Measurements from ENCODE around the gene RPL23.

The RPL23 gene

GRCh38 chr17:38885044-38885727, 31.7 kb upstream of the RPL23 start:
- H3K4me3 ChIP-seq (ENCODE audit: insufficient read depth, low read depth, low read length), result peak overlapping the region; percentile 20
- 79 to 84% methylated on average over 9 of the region's 9 CpGs for WGBS, 2 experiments
- H3K27ac ChIP-seq (ENCODE audit: insufficient read depth, low read depth, low read length, poor library complexity, severe bottlenecking), result no peak overlapping the region
- H3K4me1 ChIP-seq (ENCODE audit: control insufficient read depth, insufficient read depth, low read length), result peaks cover 66% of the 10 kb centered on the region
- no peaks in the 10 kb centered on the region for H3K36me3 ChIP-seq (ENCODE audit: control insufficient read depth, insufficient read depth, low read length)
- no peaks in the 10 kb centered on the region for H3K27me3 ChIP-seq (ENCODE audit: control insufficient read depth, insufficient read depth, low read length, poor library complexity, severe bottlenecking)
- no peaks in the 10 kb centered on the region for H3K9me3 ChIP-seq (ENCODE audit: control insufficient read depth, low read length)

DNA sequence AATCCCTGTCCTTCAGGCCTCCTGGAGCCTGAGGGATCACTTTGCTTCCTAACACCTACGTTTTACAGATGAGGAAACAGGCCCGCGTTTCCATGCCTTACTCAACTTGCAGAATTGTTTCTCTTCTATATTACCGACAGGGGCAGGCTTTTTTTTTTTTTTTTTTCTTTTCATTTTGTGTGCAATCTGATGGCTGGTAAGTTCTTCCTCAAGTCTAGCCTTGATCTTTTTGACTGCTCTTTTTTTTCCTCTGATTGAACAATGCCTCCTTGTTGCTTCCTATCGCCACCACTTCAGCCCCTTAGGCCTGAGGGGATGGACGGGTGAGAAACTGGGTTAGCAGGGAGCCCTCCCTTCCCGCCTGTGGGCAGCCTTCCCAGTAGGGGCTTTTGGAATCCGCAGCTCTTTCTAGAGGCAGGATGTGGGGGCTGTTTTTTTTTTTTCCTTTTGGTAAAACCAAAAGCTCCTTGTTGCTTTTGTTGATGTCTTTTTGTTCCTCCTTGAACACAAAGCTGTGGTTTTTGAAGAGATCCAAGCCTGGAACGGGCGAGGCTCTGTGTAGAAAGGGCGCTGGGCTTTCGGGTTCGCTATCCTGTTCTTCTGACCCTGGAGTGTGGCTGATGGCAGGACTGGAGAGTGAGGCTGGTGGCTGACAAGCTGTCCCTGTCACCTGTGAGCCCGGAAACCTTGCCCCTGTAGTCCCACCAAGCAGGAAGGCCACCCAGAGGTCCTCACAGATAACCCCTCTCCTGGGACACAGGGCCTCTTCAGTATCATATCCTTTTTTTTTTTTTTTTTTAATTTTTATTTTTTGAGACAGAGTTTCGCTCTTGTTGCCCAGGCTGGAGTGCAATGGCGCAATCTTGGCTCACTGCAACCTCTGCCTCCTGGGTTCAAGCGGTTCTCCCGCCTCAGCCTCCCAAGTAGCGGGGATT, 30.3 kb upstream of the RPL23 start:
- no peaks in the 10 kb centered on the region for H3K36me3 ChIP-seq (ENCODE audit: control insufficient read depth, insufficient read depth, low read length)
- peaks cover 78% of the 10 kb centered on the region for H3K4me1 ChIP-seq (ENCODE audit: control insufficient read depth, insufficient read depth, low read length)
- peak overlapping the region; percentile 59 for H3K27ac ChIP-seq (ENCODE audit: insufficient read depth, low read depth, low read length, poor library complexity, severe bottlenecking)
- H3K4me3 ChIP-seq (ENCODE audit: insufficient read depth, low read depth, low read length), result no peak overlapping the region
- H3K9me3 ChIP-seq (ENCODE audit: control insufficient read depth, low read length), result no peaks in the 10 kb centered on the region
- no peaks in the 10 kb centered on the region for H3K27me3 ChIP-seq (ENCODE audit: control insufficient read depth, insufficient read depth, low read length, poor library complexity, severe bottlenecking)
- WGBS, 2 experiments, result 35 to 36% methylated on average over 19 of the region's 19 CpGs

DNA sequence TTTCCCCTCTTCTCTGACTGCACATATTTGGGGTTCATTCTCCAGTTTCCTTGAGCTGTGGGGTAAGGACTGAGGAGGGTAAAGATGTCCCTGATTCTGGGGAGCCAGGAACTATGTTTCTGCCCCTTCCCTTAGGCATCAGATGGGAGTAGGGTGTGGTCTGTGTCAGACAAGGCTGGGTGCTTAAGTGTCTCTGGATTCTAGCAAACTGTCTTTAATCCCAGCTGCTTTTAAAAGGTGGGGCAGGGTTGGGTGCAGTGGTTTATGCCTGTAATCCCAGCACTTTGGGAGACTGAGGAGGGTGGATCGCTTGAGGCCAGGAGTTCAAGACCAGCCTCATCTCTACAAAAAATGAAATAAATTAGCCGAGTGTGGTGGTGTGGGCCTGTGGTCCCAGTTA, 29.3 kb upstream of the RPL23 start:
- H3K36me3 ChIP-seq (ENCODE audit: control insufficient read depth, insufficient read depth, low read length), result no peaks in the 10 kb centered on the region
- H3K27me3 ChIP-seq (ENCODE audit: control insufficient read depth, insufficient read depth, low read length, poor library complexity, severe bottlenecking), result no peaks in the 10 kb centered on the region
- peaks cover 86% of the 10 kb centered on the region for H3K4me1 ChIP-seq (ENCODE audit: control insufficient read depth, insufficient read depth, low read length)
- no peaks in the 10 kb centered on the region for H3K9me3 ChIP-seq (ENCODE audit: control insufficient read depth, low read length)
- H3K27ac ChIP-seq (ENCODE audit: insufficient read depth, low read depth, low read length, poor library complexity, severe bottlenecking), result no peak overlapping the region
- 87 to 91% methylated on average over 2 of the region's 2 CpGs for WGBS, 2 experiments
- no peak overlapping the region for H3K4me3 ChIP-seq (ENCODE audit: insufficient read depth, low read depth, low read length)

DNA sequence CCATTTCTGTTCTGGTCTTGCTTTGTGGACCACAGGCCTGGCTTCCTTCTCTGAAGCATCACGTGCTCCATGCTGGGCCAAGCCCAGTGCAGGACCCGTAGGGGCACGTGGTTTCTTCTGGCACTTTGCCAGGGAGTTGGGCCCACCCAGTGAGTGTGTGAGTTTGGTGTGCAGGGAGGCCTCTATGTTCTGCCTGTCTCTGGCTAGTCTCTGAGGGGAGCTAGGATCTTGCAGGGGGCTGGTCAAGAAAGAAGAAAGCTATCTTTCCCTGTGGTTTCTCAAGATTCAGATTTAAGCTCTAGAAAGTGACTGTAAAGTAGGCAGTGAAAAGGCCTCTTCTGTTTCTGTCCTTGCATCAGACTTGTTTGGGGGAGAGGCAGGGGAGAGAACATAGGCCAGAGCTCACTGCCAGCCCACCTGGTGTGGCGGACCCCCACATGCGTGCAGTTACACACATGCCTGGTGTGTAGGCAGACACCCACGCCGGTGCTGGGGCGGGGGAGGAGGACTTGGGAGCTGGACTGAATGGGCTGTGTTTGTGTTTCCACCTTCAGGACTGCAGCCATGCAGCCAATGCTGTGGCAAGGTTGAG, 28.2 kb upstream of the RPL23 start:
- Histone ChIP-seq H3K4me1 (ENCODE audit: control insufficient read depth, insufficient read depth, low read length) (peaks cover 90% of the 10 kb centered on the region), H3K27me3 (ENCODE audit: control insufficient read depth, insufficient read depth, low read length, poor library complexity, severe bottlenecking) (no peaks in the 10 kb centered on the region), H3K4me3 (ENCODE audit: insufficient read depth, low read depth, low read length) (no peak overlapping the region), H3K27ac (ENCODE audit: insufficient read depth, low read depth, low read length, poor library complexity, severe bottlenecking) (no peak overlapping the region), H3K9me3 (ENCODE audit: control insufficient read depth, low read length) (no peaks in the 10 kb centered on the region), H3K36me3 (ENCODE audit: control insufficient read depth, insufficient read depth, low read length) (no peaks in the 10 kb centered on the region)
- 60 to 70% methylated on average over 8 of the region's 8 CpGs for WGBS, 2 experiments

GRCh38 chr17:38879878-38880665, 26.6 kb upstream of the RPL23 start:
- Histone ChIP-seq H3K27ac (ENCODE audit: insufficient read depth, low read depth, low read length, poor library complexity, severe bottlenecking) (peak overlapping the region; percentile 74), H3K4me3 (ENCODE audit: insufficient read depth, low read depth, low read length) (peak overlapping the region; percentile 3), H3K27me3 (ENCODE audit: control insufficient read depth, insufficient read depth, low read length, poor library complexity, severe bottlenecking) (no peaks in the 10 kb centered on the region), H3K36me3 (ENCODE audit: control insufficient read depth, insufficient read depth, low read length) (no peaks in the 10 kb centered on the region), H3K9me3 (ENCODE audit: control insufficient read depth, low read length) (no peaks in the 10 kb centered on the region), H3K4me1 (ENCODE audit: control insufficient read depth, insufficient read depth, low read length) (peaks cover 87% of the 10 kb centered on the region)
- WGBS, 2 experiments, result 1 to 6% methylated on average over 5 to 6 of the region's 6 CpGs

GRCh38 chr17:38877130-38877851, 23.8 kb upstream of the RPL23 start:
- Histone ChIP-seq H3K9me3 (ENCODE audit: control insufficient read depth, low read length) (no peaks in the 10 kb centered on the region), H3K4me1 (ENCODE audit: control insufficient read depth, insufficient read depth, low read length) (peaks cover 75% of the 10 kb centered on the region), H3K36me3 (ENCODE audit: control insufficient read depth, insufficient read depth, low read length) (no peaks in the 10 kb centered on the region), H3K27ac (ENCODE audit: insufficient read depth, low read depth, low read length, poor library complexity, severe bottlenecking) (no peak overlapping the region), H3K4me3 (ENCODE audit: insufficient read depth, low read depth, low read length) (no peak overlapping the region), H3K27me3 (ENCODE audit: control insufficient read depth, insufficient read depth, low read length, poor library complexity, severe bottlenecking) (no peaks in the 10 kb centered on the region)
- 43 to 49% methylated on average over 7 of the region's 7 CpGs for WGBS, 2 experiments

GRCh38 chr17:38875477-38876075, 22.1 kb upstream of the RPL23 start:
- H3K4me1 ChIP-seq (ENCODE audit: control insufficient read depth, insufficient read depth, low read length), result peaks cover 59% of the 10 kb centered on the region
- WGBS, 2 experiments, result 70 to 76% methylated on average over 5 of the region's 5 CpGs
- no peak overlapping the region for H3K27ac ChIP-seq (ENCODE audit: insufficient read depth, low read depth, low read length, poor library complexity, severe bottlenecking)
- H3K36me3 ChIP-seq (ENCODE audit: control insufficient read depth, insufficient read depth, low read length), result no peaks in the 10 kb centered on the region
- no peaks in the 10 kb centered on the region for H3K27me3 ChIP-seq (ENCODE audit: control insufficient read depth, insufficient read depth, low read length, poor library complexity, severe bottlenecking)
- no peak overlapping the region for H3K4me3 ChIP-seq (ENCODE audit: insufficient read depth, low read depth, low read length)
- no peaks in the 10 kb centered on the region for H3K9me3 ChIP-seq (ENCODE audit: control insufficient read depth, low read length)

DNA sequence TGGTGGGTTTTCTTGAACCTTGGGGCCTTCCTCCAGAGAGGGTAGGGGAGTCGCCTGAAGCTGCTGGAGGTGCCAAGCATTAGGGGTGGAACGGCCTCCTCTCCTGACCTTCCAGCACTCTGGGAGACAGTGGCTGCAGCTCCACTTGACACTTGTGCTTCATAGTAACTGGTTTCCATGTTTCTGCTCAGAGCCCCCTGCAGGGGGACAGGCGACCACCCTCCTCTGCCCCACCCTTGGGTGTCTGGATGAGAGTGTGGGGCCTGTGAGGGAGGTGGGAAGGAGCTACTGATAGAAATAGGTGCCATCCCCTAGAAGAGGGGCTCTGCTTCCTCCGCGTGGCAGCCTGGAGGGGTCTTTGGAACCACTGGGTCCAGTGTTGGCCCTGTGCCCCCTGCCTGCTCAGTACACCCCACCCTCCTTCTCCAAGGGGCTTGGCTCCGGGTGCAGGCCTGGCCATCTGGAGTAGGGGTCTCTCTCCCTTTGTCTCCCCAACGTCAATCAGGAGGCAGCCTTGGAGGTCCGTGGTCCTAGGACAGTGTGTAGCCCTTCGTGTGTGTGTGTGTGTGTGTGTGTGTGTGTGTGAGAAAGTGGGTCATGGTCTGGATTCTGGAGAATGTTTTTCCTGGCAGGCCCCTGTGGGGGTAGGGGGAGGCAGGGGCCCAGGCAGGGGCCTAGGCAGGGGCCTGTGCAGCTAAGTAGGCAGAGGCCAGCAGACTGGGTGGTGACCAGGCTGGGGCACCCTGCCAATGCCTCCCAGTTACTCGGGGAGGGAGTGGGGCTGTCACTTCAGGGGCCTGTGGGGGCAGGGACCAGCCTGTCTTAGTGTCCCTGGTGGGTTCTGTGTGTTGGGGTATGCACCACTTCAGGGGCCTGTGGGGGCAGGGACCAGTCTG, 21.2 kb upstream of the RPL23 start:
- Histone ChIP-seq H3K9me3 (ENCODE audit: control insufficient read depth, low read length) (no peaks in the 10 kb centered on the region), H3K4me3 (ENCODE audit: insufficient read depth, low read depth, low read length) (no peak overlapping the region), H3K36me3 (ENCODE audit: control insufficient read depth, insufficient read depth, low read length) (no peaks in the 10 kb centered on the region), H3K27ac (ENCODE audit: insufficient read depth, low read depth, low read length, poor library complexity, severe bottlenecking) (no peak overlapping the region), H3K27me3 (ENCODE audit: control insufficient read depth, insufficient read depth, low read length, poor library complexity, severe bottlenecking) (no peaks in the 10 kb centered on the region), H3K4me1 (ENCODE audit: control insufficient read depth, insufficient read depth, low read length) (peaks cover 51% of the 10 kb centered on the region)
- 80 to 88% methylated on average over 10 of the region's 10 CpGs for WGBS, 2 experiments
